22Rv1 (cell line): ENCODE data around the gene PEAK3.

Source experiments
- H3K27ac ChIP-seq: fragments of 450-650 bp; 2 replicates; pipeline ENCODE4 v1.5.1; 2017
- ZFX ChIP-seq: fragments of 450-650 bp; IDR thresholded peaks from 2 replicates; pipeline ENCODE4 v1.6.1; 2017; ENCODE audit warnings: antibody characterized with exemption, borderline replicate concordance
- TF ChIP-seq, protein P1 (sequence below): fragments of 450-650 bp; IDR thresholded peaks from 2 replicates; pipeline ENCODE4 v1.5.1; 2017; ENCODE audit warnings: mild to moderate bottlenecking

PEAK3 gene

DNA sequence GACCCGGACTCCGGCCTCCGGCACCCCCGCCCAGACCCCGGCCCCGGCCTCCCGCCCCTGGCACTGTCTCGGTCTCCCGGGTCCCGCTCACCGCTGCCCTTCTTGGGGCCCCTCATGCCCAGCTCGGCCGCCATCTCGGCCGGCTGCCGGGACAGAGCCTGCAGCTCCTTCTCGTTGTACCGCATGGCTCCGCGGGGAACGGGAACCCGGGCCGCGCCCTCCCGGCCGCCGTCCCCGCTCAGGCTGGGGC lies 46.0 kb downstream of the PEAK3 start:
- H3K27ac ChIP-seq: peak overlapping the region; percentile 96
- TF ChIP-seq ZFX: no peak
- TF ChIP-seq, protein P1, sequence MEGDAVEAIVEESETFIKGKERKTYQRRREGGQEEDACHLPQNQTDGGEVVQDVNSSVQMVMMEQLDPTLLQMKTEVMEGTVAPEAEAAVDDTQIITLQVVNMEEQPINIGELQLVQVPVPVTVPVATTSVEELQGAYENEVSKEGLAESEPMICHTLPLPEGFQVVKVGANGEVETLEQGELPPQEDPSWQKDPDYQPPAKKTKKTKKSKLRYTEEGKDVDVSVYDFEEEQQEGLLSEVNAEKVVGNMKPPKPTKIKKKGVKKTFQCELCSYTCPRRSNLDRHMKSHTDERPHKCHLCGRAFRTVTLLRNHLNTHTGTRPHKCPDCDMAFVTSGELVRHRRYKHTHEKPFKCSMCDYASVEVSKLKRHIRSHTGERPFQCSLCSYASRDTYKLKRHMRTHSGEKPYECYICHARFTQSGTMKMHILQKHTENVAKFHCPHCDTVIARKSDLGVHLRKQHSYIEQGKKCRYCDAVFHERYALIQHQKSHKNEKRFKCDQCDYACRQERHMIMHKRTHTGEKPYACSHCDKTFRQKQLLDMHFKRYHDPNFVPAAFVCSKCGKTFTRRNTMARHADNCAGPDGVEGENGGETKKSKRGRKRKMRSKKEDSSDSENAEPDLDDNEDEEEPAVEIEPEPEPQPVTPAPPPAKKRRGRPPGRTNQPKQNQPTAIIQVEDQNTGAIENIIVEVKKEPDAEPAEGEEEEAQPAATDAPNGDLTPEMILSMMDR: no peak

DNA sequence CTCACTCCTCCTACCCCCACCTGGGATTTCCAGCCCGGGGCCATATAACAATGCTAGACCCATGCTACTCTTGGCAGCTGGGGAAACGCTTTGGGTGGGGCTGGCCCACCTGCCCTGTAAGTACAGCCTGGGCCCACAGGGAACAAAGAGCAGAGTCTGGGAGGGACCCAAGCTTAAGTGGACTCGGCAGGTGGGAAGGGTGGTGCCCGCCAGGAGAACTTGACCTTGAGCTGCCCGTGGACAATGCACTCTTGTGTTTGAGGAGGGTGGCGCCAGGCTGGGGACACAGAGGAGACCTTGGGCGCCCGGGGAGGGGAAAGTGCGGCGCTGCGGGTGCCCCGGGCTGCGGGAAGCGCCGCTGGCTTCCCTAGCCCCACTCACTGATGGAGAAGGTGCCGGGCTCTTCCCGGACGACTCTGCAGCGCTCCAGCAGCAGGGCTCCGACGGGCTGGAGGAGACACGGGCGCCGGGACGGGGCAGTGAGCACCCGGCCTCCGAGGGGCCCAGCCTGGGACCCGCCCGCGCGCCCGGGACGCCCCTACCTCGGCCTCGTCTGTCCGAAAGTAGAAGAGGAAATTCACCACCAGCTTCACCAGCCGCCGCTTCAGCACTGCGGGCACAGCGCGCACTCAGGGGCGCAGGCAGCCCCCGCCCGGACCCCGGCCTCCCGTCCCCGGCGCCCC lies 46.5 kb downstream of the PEAK3 start:
- H3K27ac ChIP-seq: peak overlapping the region; percentile 96
- TF ChIP-seq, protein P1: no peak
- no peak for TF ChIP-seq ZFX

DNA sequence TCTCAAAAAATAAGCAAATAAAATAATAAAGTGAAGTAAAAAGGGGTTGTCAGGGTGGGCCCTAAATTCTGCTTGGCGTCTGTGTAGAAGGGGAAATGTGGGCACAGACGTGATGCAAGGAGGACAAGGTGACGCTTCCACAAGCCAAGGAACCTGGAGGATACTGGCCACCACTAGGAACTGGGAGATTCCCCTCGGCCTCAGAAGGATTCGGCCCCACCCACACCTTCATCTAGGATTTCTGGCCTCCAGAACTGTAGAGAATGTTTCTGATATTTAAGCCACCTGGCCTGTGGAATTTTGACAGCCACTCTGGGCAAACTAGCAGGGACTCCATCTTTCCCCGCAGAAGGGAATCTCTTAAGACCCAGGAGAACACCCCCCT lies 47.0 kb downstream of the PEAK3 start:
- peak overlapping the region; percentile 96 for H3K27ac ChIP-seq
- TF ChIP-seq, protein P1: no peak
- TF ChIP-seq ZFX: no peak

DNA sequence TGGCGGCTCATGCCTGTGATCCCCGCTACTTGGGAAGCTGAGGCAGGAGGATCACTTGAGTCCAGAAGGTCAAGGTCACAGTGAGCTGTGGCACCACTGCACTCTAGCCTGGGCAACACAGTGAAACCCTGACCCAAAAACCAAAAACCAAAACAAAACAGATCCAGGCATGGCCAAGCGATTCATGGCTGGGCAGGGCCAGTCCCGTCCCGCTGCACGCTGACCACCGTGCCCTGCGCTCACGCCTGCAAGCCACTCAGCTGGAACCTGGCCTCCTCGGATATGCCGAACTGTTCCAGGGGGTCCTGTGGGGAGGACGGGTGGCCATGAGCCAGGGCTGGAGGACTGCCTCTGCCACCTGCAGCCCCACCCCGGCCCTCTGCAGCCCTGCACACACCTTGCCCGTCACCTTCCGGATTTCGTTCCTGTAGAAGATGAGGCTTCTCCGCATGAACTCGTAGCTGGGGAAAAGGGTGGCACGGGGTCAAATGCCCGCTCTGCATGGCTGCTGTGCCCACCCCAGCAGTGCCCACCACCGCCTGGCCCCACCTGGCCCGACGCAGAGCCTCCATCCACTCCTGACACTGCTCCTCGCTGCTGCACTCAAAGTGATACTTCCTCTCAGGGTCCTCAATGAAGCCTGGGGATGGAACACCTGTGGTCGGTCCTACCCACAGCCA lies 48.2 kb downstream of the PEAK3 start:
- no peak for TF ChIP-seq ZFX
- TF ChIP-seq, protein P1: no peak
- H3K27ac ChIP-seq: peak overlapping the region; percentile 96

- TF ChIP-seq, protein P1: no peak
- no peak for TF ChIP-seq ZFX
- peak overlapping the region; percentile 96 for H3K27ac ChIP-seq
Observed at GRCh38 chr19:2232286-2233151, 49.5 kb downstream of the PEAK3 start.

- H3K27ac ChIP-seq: peak overlapping the region; percentile 96
- TF ChIP-seq, protein P1: peak; percentile 29
- TF ChIP-seq ZFX: no peak
Observed at GRCh38 chr19:2231621-2232221, 50.3 kb downstream of the PEAK3 start.
